HG03460 (cell line): Measurements from ENCODE around the gene THSD4.

ENCODE experiments used
- ATAC-seq: cut with Tn5 transposase; IDR thresholded peaks from one replicate; pipeline ENCODE4 v1.9.1; 2021; ENCODE audit not compliant: unreplicated experiment

Gene THSD4

DNA sequence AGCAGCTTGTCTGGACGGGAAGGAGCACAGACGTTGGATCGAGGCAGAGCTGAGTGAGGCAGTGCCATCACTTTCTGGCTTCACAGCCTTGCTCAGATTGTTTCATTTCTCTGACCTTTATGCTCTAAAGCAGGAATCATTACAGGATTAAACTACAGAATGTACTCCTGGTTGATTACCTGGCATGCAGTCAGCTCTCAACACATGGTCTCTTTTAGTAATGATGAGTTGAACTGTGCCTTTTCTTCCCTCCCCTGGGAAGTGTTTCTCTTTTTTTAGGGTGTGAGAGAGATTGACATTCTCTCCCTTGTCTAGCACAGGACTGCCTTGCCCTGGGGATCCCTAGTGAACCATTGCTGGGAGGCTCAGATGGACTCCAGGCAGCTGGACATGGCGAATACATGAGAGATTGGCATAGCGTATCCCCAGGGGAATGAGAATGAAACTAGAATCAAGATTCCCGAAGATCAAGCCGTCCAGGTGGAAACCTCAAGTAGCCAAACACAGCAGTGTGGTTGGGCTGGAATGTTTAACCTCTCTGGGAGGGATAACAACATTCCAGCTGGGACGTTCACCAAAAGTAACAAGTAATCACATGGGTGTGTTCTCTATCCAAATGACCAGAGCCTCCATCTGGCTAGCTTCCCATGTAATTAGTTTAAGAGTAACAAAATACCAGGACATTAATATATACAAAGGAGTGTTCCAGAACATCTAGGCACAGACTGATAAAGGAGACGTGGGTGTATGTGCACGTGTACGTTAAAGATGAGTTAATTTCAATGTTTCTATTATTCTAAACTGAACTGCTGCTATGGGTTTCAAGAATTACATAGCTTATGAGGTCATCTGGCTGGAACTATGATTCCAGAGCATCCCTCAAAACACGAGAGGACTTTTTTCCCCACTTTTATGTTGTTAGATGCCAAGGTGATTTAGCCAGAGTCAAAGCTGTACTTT is 576.5 kb downstream of the THSD4 start:
- ATAC-seq = no peak

DNA sequence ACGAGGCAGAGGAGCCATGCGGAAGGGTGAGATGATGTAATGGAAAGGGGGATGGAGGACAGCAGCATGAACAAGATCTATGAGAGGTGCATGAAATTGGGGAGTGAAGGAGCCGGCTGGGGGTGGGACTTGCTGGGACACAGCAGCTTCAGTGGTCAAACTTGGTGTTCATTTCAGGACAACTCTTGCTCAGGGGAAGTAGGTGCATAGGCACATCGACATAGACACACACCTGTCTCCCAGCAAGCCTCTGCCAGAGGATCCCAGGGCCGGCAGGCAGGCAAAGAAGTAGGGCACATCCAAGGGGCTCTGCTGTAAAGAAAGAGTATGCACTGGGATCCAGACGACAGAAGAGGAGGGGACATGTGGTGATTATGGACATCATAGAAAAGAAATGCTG is 582.0 kb downstream of the THSD4 start:
- no peak for ATAC-seq

DNA sequence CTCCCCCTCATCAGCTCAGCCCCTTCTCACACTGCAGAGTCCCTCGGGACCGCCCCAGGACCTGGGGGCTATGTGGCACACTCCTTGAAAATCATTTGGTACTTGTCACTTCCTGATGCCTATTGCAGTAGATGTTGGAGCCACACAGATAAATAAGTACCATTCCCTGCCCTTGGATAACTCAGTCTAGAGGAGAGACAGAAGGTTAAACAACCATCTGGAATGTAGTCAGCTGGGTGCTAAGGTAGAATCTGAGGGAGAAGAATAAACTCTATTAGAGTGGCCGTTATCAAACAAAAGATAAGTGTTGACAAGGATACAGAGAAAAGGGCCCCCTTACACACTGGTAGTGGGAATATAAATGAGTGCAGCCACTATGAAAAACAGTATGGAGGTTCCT is 582.8 kb downstream of the THSD4 start:
- no peak for ATAC-seq

DNA sequence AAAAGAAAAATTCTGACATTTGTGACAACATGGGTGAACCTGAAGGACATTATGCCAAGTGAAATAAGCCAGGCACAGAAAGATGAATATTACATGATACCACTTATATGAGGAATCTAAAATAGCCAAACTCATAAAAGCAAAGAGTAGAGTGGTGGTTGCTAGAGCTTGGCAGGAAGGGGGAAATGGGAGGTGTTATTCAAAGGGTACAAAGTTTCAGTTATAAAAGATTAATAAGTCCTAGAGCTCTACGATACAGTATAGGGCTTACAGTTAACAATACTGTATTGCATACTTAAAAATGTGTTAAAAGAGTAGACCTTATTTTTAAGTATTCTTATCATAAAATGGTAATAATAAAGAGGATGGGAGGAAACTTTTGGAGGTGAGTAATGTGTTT is 583.5 kb downstream of the THSD4 start:
- ATAC-seq = no peak

DNA sequence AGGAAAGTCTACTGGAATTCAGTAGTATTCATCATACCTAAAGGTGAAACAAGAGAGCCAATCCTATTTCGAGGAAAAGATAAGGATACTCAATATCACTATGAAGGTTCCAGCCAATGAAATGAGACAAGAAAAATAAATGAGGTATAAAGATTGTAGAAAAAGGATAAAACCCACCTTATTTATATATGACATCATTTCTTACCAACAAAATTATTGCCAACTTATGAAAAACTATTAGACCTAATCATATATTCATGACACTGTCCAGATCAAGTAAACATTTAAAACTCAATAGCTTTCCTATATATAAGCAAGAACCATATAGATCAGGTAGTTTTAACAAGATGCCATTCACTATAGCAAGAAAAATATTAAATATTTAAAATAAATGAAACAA is 584.7 kb downstream of the THSD4 start:
- ATAC-seq = no peak

DNA sequence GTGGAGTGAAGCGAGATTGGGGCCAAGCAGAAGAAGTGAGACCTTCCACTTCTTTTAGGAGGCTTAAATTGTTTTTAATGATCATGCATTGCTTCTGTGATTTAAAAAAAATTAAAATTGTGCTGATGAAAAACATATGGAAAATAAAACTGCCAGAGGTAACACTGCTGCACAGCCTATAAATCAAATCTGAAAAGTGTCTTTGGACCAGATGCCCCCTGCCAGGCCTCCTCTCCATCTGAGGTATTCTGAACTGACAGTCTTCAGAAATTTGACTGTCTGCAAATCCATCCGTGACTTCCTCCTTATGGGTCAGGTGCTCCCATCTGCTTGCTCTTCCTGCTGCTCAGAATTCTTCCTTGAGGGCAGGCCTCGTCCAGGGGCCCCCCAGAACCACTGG is 586.5 kb downstream of the THSD4 start:
- no peak for ATAC-seq

DNA sequence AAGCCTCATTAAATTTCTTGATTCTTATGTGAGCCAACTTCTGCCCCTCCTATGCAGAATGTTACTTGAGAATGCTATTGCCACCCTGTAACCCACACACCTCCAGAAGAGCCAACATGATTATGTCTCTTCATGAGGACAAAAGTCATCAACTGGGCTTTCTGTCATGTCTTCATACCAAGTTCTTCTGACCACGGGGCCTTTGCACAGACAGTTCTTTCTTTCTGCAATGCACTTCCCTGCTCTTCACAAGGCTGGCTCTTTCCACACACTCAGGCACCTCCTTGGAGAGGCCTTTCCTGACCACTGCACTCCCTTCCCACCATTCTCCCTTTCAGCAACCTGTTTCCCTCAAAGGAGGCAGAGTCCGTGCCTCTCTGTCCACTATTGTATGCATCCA is 587.2 kb downstream of the THSD4 start:
- no peak for ATAC-seq

DNA sequence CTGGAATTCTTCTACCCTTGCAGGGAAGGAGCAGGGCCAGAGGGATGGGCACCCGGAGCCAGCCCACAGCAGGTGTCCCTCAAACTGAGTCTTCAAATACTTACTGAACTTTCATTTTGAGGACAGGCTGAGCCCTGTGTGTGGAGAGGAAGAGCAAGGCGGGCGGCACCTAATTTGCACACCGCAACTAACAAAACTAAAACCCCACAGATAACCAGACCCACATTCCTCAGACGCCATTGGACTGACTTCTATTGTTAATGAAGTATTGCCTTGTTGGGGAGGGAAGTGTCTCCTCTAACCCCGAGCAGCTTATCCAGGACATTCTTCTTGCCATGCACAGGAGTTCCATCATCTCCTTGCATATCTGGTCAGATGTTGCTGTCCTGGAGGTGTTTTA is 589.9 kb downstream of the THSD4 start:
- ATAC-seq = no peak

DNA sequence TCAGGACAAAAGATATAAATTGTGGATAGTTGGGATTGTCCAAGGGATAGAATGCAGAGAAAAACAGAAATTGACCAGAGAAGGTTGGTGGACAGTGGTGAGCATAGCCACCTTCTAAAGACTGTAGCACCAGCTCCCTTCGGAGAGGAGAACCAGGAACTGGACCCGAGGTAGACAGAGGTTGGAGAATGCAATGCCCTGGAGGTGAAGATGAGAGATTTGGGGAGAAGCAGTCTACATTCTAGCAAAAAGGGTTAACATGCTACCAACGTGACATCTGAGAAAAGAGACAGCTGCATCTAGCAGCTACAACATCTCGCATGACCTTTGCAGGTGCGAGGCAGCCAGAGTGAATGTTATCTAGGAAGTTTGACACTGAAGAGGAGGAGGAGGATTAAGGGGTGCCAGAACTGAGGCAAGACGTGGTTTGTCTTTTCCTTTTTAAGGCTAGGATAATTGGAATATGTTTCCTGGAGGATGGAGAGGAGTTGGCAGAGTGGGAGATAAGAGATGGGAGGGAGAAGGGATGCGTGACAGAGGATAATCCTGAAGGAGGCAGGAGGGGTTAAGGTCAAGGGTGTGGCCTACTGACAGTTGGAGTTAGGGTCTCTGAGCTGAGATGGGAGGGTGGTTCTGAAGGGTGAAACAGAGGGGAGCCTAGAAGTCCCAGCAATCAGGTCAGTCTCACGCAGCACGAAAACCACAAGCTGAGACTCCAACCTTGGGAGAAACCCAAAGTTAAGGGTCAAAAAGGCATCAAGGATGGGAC is 591.4 kb downstream of the THSD4 start:
- ATAC-seq = no peak

DNA sequence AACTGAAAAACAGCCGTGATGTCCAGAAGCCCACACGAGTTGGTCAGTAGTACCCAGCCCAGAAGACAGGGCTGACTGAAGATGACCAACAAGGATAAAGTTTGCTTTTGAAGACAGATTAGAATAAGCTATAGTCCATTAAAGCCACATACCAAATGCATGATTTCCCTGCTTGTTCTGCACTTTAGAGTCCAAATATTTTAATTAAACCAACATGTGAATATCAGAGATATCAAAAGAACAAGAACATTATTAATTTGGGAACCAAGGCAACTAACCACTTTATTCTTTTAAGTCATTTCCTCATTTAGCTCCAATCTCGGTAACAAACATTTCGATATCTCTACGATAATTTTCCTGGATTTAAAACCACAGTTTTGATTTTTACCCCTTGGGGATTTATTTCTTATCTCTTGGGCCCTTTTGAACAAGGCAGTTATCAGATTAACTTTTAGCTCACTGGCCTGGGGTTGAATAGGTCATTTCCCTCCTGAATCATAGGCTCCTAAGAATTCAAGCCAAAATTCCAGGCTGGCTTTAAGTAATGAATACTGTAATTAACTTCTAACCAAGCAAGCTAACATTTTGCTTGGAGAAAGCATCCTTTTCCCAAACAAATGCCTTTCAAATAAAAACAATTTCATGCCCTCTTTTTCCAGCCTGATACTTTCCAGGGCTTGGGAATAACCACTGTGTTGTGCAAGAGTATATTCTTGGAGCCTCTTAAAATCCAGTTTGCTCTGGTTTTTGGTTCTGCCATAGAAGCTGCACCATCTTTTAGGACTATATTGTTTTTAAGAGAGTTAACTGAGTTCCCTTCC is 592.2 kb downstream of the THSD4 start:
- ATAC-seq = no peak

DNA sequence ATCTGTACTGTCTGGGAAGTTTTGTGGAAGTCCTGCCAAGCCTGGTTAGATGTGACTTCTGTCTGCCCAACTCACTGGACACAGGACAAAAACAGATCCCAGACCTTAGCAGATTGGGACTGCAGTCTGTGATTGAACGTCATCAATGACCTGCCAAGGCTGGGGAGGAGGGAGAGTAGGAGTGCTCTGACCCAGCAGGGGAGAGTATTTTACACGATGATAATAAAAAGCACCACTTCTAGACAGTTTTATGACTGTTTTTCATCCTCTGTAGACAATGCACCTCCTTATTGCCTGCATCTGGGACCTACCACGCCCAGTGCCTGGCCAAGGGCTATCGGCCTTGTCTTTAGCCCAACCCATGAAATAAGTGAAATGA is 592.8 kb downstream of the THSD4 start:
- ATAC-seq = no peak

DNA sequence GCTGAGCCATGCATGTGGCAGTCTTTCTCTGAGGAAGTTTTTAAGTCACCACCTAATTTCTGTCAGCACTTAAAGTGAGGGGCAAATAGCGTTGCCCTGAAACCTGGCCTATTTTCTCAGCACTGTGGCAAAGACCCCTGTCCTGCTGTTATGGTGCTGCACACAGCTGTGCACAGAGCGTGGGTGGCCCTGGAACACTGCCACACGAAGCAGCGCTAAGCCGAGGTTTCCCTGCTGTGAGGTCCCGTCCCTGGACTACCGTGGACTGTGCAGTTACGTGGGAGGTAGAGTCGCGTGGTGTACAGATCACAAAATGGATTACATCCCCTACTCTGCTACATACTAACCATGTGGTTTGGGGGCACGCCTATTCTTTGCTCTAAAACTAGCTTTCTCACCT is 593.5 kb downstream of the THSD4 start:
- ATAC-seq = no peak

DNA sequence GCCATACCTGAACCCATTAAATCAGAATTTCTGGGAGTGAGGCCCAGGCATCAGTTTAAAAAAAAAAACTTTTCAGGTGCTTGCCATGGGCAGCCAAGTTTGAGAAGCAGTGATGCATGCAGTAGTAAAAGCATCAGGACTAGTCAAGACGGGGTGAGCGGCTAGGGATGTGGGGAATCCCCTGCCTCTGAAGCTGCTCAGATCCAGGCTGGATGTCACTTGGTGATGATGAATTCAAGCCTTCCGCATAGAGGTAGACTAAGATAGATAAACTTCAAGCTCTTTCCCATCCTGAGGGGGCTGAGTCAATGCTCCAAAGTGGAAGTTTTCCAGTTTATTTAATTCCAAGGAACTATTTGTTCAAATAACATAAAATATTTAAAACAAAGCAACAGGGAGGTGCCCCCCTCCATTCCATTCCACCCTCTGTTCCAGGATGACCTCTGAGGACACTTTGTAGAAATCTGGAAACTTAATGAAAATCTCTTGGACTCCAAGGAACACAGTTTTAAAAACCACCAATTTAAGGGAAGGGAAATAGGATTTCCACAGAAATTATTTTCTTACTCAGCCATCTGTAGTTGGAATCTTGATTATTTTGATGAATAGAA is 594.6 kb downstream of the THSD4 start:
- no peak for ATAC-seq

DNA sequence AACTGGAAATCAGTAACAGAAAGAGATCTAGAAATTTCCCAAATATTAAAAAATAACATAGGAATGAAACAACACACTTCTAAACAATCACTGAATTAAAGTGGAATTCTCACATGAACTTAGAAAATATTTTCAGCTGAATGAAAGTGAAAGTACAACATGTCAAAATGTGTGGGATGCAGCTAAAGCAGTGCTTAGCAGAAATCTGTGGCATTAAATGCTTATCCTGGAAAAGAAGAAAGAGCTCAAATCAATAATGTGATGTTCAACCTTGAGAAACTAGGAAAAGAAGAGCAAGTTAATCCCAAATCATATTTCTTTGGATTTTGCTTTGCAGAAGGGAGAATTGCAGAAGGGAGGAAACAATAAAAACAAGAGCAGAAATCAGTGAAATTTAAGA is 596.9 kb downstream of the THSD4 start:
- ATAC-seq = no peak

DNA sequence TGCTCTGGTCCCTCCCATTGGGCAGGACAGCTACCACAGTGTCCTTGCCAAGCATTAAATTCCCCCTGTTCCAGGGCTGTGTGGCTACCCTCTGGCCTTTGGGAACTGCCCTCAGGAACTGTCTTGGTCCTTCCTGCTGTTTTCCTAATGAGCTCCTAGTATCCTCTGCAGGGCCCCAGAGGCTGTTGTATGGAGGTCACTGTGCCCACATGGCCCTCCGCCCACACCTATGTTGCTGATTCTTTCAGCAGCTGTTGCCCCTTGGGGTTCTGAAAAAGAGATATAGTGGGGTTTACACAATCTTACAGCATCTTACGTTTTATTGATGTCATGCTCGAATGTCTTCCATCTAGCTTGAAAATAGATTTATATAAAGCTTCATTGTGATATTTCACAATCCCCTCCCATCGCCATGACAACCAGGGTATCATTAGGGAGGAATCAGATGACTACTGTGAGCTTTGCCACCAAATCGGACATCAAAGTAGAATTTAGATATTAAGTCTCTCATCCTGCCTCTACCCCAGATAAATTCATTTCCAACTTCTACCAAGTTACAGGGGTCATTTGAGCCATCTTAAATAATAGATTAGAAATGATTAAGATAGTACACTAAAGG is 598.0 kb downstream of the THSD4 start:
- ATAC-seq = no peak

DNA sequence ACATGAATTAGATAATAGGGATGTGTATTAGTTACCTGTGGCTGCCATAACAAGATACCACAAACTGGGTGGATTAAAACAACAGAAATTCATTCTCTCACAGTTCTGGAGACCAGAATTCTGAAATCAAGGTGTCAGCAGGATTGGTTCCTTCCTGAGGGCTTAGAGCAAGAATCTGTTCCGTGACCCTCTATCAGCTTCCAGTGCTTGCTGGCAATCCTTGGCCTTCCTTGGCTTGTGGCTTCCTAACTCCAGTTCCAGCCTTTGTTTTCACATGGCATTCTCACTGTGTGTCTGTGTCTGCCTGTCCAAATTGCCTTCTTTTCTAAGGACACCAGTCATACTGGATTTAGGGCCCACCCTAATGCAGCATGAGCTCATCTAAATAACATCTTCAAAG is 600.6 kb downstream of the THSD4 start:
- ATAC-seq = no peak

DNA sequence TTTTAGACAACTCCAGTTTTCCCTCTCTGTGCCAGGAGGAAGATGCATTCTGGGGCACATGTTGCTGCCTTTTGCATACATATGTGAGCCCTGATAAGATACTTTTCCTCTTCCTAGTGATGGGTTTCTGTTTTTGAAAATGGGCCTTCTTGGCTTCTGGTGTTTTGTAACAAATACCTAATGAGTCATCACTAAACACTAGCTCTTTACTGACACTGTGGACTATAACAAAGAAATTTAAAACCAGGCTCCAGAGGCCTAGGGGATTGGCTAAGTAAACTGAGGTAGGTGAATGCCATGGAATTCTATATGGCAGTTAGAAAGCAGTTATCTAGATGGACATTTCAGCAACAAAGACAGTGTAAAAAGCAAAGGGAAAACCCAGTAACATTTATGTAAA is 601.7 kb downstream of the THSD4 start:
- ATAC-seq = no peak

DNA sequence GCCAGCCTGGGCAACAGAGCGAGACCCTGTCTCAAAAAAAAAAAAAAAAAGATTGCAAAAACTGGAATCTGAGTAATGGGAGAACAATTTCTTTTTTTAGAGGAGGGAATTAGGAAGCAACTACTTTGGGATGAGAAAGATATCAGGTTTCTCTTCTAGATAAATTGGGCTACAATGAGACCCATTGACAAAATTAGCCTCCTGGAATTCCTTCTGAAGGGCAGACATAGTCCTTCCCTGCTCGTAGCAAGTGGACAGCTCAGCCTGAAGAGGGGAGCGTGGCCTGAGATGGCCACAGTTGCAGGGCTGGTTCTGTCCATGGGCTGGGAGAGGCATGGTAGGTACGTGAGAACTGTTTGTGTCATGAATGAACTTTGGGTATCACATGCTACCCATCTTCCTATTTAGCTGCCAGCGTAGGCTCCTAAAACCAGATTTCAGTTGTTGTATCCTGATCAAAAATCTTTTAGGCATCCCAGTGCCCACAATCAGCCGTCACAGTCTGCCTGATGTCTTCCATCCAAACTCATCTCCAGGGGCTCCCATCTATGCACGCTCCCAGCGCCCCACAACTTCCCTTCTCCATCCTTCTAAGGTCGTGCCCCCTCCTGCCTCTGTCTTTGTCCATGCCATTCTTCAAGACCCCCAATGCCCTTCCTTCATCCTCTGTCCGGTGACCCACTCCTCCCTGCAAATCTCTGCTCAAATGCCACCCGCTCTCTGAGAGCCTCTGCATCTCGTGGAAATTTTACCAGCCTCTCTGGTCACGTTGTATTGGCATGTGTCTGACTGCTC is 603.0 kb downstream of the THSD4 start:
- no peak for ATAC-seq

DNA sequence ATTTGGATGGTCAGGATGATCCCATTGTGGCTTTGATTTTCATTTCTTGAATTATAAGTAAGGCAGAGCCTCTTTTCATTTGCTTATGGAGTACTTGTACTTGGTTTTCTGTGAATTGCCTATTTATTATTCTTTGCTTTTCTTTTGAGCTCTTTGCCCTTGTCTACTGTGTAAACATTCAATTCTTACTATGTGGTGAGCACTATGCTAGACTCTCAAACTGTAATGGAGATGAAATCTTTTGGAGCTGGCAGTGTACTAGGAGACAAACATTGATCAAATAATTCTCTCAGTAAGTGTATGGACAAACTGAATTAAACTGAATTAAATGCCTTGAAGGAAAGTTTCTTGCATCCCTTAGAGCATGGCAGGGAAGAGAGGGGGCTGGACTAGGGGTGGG is 608.1 kb downstream of the THSD4 start:
- no peak for ATAC-seq
